Epithelial cell of prostate (primary cell): ENCODE results near the gene MIPOL1.

Experiments used
- DNase-seq: peaks from one replicate; pipeline ENCODE4 v3.0.0-alpha.2; 2011; ENCODE audit warnings: low read depth, low spot score
- H3K27ac ChIP-seq: fragments of 450-650 bp; 2 replicates; pipeline ENCODE4 v1.5.1; 2017; ENCODE audit warnings: mild to moderate bottlenecking

MIPOL1 gene

GRCh38 chr14:37566811-37567371, 369.2 kb downstream of the MIPOL1 start:
- DNase-seq: no peak
- no peak overlapping the region for H3K27ac ChIP-seq

- no peak overlapping the region for H3K27ac ChIP-seq
These were observed 372.0 kb downstream of the MIPOL1 start for GRCh38 chr14:37569729-37570128.

DNA sequence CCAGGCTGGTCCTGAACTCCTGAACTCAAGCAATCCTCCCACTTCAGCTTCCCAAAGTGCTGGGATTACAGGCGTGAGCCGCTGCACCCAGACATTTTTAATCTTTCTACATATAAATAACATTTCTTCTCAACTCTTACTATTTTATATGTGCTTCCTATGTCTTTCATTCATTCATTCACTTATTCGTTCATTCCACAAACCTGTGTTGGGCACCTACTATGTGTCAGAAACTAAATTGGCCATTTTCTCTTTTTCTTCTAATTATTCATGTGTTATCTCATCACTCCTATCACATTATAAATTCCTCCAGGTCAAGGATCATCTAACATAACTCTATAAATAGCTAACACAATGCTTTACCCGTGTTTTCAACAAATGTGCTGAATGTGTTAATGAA, 373.7 kb downstream of the MIPOL1 start:
- no peak for DNase-seq
- no peak overlapping the region for H3K27ac ChIP-seq

More at GRCh38 chr14:37569729-37570128, 372.0 kb downstream of the MIPOL1 start:
- DNase-seq: no peak

- no peak for DNase-seq
- no peak overlapping the region for H3K27ac ChIP-seq
These were observed 375.6 kb downstream of the MIPOL1 start for GRCh38 chr14:37573356-37573755.

GRCh38 chr14:37579274-37579673, 381.5 kb downstream of the MIPOL1 start:
- peak overlapping the region; percentile 97 for H3K27ac ChIP-seq
- no peak for DNase-seq

GRCh38 chr14:37580146-37580545, 382.4 kb downstream of the MIPOL1 start:
- H3K27ac ChIP-seq: peak overlapping the region; percentile 97
- no peak for DNase-seq

DNA sequence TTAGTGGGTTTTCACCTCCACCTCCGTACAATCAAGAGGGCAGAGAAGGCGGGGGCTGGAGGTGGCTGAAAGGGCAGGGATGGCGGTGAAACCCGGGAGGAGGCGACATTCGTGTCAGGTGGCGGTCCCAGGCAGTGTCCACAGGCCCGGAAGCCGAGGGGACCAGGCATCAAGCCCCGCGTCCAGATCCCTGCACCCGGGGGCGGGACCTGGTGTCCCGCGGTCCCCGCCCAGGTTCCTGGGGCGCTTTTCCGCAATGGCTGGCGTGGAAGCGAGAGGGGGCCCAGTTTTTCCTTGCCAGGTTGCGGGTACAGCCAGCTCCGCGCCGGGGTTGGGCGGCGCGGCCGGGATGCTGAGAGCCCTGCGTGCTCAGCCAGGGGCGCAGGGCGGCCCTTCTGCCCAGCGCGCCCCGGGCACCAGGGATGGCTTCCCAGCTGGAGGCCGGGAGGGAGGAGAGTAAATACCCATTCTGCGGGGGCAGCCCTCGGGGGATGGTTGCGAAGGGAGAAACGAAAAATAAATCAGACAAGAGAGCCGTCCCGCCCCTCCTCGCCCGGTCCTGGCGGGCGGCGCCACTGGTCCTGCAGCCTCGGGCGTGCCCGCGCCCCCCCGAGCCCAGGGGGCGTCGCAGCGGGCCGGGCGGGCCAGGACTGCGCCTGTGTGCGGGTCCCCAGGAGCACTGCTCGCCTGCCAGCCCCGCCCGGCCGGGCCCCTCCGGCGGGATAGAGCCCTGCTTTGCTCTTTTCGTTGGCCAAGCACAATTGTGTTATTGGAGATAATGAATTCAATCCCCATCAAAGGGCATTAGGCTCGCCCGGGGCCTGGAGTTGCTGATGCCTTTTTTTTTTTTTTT, 385.8 kb downstream of the MIPOL1 start:
- peak overlapping the region; percentile 97 for H3K27ac ChIP-seq
- no peak for DNase-seq

GRCh38 chr14:37584211-37585100, 386.7 kb downstream of the MIPOL1 start:
- H3K27ac ChIP-seq: peak overlapping the region; percentile 97
- DNase-seq: no peak

- H3K27ac ChIP-seq: peak overlapping the region; percentile 97
- no peak for DNase-seq
These were observed 387.4 kb downstream of the MIPOL1 start for GRCh38 chr14:37585101-37585511.

DNA sequence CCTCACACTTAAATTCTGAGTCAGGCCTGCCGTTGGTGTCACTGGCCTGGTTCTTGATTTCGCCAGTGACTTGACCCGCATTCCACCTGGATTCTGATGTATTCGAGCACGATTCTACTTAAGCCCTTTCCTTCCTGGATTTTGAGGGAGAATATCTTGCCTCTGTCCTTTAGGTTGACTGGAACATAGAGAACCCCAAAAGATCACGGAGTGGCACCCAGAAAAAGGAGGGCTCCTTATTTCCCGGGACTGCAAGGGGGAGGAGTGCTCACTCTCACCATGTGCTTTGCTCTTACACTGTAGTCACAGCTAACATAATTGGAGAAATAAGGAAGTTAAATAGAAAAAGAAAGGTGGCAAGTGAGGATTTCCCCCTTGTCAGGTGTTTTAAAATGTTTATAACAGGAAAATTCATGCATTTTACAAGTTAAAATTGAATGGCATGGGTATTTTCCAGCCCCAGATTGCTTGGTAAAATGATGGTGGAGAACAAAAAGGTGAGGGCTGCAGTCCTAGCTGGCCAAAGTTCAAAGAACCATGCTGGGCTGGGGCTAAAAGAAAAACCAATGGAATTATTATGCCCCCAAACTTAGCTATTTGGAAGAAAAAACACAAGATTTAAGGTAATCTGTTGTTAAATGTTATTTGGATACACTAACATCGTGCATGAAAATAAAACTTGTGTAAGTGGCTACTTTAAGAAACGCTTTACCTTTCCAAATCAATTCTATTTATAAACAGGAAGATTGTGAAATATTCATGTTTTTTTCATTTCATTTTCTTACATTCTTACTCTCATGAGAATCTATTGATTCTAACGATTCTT, 388.4 kb downstream of the MIPOL1 start:
- no peak for DNase-seq
- peak overlapping the region; percentile 97 for H3K27ac ChIP-seq

DNA sequence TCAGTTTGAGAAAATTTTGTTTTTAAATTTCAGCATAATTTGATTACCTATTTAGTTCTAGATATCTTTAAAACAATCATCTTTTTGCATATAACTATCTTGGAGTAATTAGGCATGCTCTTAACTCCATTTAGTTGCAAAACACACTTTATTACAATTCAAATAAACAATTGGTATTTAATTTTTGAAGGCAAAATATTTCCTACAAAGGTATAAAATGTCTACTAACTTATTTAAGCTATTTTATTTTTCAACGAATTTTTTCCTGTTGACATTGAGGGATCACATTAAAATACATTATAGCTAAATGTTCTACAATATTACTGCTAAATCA, 389.0 kb downstream of the MIPOL1 start:
- peak overlapping the region; percentile 97 for H3K27ac ChIP-seq

DNA sequence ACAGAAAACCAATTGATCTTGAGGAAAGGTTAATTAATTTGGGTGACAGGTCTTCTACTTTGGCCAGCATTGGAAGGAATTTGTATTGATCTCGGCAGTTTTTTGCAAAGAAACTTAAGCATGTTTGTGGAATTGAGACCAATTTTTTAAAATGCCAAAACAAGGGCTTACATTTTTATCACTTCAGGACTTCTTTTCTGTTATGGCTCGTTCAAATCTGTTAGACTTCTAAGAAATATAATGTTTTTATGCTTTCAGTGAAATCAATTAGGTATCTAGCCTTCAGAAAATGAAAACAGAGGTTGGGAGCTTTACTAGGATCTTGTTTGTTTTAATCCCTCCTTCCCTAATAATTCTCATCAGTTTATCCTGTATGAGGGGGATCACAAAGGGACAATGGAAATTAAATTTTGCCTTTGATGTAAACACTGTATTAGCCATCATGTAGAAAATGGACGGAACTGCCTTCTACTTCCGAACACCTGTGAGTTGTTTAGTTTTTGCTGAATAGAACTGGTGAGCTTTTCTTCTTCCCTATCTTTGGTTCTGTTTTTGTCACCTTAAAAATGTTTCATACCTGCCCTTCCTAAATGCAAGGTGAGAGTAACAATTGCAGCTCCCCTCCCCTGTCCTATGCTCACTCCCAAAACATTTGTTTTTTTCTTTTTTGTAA, 389.5 kb downstream of the MIPOL1 start:
- H3K27ac ChIP-seq: peak overlapping the region; percentile 97
- no peak for DNase-seq

More for the DNA sequence above, 389.0 kb downstream of the MIPOL1 start:
- DNase-seq: no peak

GRCh38 chr14:37587881-37588666, 390.3 kb downstream of the MIPOL1 start:
- H3K27ac ChIP-seq: peak overlapping the region; percentile 97
- no peak for DNase-seq

- DNase-seq: no peak
These were observed 390.9 kb downstream of the MIPOL1 start for GRCh38 chr14:37588667-37588955.

DNA sequence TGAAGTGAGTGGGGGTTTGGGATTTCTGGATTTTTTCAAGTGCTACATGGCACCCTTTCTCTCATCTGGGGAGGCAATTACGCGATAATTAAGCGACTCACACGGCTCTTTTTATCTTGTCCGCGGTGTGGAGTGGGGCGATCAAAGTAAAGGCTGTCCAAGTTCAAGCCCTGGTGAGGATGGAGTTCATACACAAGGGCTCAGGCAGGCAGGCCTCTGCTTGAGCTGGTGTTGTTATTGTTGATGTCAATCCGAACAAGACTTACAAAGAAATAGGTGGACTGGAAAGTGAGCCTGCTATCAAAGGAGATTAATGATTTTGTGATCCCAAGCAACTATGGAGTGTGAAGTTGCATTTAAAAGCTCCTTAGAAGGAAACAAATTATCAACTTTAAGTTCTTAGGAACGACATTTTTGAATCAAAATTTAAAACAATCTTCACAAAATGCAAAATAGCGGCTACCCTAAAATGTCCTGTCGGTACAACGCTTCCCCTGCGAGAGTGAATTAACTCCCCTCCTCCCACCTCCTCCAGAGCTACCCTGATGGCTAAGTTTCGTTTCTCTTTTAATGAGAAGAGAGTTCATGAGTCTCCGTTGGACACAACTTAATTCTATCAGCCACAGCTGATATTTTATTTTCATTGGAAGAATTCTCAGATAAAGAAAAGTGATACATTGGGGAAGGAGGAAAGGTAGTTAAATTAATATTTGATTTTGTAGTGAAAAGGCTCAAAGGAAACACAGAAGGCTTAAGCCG, 391.4 kb downstream of the MIPOL1 start:
- no peak for DNase-seq
- peak overlapping the region; percentile 97 for H3K27ac ChIP-seq

More at GRCh38 chr14:37588667-37588955, 390.9 kb downstream of the MIPOL1 start:
- H3K27ac ChIP-seq: peak overlapping the region; percentile 97

DNA sequence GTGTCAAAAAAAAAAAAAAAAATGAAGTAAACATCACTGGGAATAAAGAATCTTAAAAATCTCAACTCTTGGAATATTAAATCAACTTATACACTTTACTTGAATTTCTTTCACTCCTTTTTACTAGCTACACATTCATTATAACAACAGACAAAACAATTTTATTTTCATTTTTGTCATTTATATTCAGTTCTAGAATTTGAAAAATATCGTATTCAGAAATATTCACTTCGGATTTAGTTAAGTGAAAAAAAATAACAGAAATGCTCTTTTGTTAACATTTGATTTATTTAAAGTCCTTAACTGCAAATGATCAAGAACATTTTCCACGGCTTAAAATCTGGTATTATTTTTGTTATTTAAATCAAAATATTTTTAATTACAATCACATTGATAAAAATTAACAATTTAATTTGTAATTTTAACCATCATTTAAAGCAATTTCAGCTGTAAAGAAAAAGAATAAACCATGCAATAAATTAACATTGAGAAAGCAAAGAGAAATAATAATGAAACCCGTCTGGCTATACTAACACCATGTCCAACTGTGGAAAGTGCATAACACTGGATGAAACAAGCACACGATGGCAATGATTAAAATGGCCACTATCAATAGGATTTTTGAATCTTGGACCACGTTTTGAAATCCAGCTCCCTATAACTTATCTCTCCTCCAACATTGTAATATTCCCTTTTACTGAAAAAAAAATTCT, 392.1 kb downstream of the MIPOL1 start:
- H3K27ac ChIP-seq: peak overlapping the region; percentile 97
- DNase-seq: no peak

- peak overlapping the region; percentile 97 for H3K27ac ChIP-seq
- DNase-seq: no peak
These were observed 392.8 kb downstream of the MIPOL1 start for GRCh38 chr14:37590428-37591139.
